ENCODE results near the gene NSUN2.

Gene NSUN2

GRCh38 chr5:6565492-6565891 lies 67.4 kb downstream of the NSUN2 start:
- DNase-seq (ENCODE audit: low read depth): no peak

GRCh38 chr5:6557807-6558575 lies 74.9 kb downstream of the NSUN2 start:
- no peak overlapping the region for H3K4me3 ChIP-seq (ENCODE audit: control insufficient read depth, low read depth, low read length)
- DNase-seq (ENCODE audit: low read depth): no peak
- TF ChIP-seq CTCF (conservative IDR thresholded peaks at IDR 0.05; ENCODE audit: control insufficient read depth, insufficient read depth, low read depth, low read length): no peak

More at GRCh38 chr5:6565492-6565891, 67.4 kb downstream of the NSUN2 start:
- no peak for TF ChIP-seq CTCF (conservative IDR thresholded peaks at IDR 0.05; ENCODE audit: control insufficient read depth, insufficient read depth, low read depth, low read length)
- H3K4me3 ChIP-seq (ENCODE audit: control insufficient read depth, low read depth, low read length): no peak overlapping the region

GRCh38 chr5:6556802-6557102 lies 76.1 kb downstream of the NSUN2 start:
- TF ChIP-seq CTCF (conservative IDR thresholded peaks at IDR 0.05; ENCODE audit: control insufficient read depth, insufficient read depth, low read depth, low read length): no peak
- no peak overlapping the region for H3K4me3 ChIP-seq (ENCODE audit: control insufficient read depth, low read depth, low read length)
- DNase-seq (ENCODE audit: low read depth): no peak

GRCh38 chr5:6556089-6556801 lies 76.6 kb downstream of the NSUN2 start:
- TF ChIP-seq CTCF (conservative IDR thresholded peaks at IDR 0.05; ENCODE audit: control insufficient read depth, insufficient read depth, low read depth, low read length): no peak
- no peak overlapping the region for H3K4me3 ChIP-seq (ENCODE audit: control insufficient read depth, low read depth, low read length)
- DNase-seq (ENCODE audit: low read depth): peak; percentile 2

- DNase-seq (ENCODE audit: low read depth): no peak
- TF ChIP-seq CTCF (conservative IDR thresholded peaks at IDR 0.05; ENCODE audit: control insufficient read depth, insufficient read depth, low read depth, low read length): no peak
- H3K4me3 ChIP-seq (ENCODE audit: control insufficient read depth, low read depth, low read length): no peak overlapping the region
These were observed 78.0 kb downstream of the NSUN2 start for GRCh38 chr5:6554812-6555211.

GRCh38 chr5:6553972-6554371 lies 78.9 kb downstream of the NSUN2 start:
- no peak for DNase-seq (ENCODE audit: low read depth)
- no peak overlapping the region for H3K4me3 ChIP-seq (ENCODE audit: control insufficient read depth, low read depth, low read length)
- TF ChIP-seq CTCF (conservative IDR thresholded peaks at IDR 0.05; ENCODE audit: control insufficient read depth, insufficient read depth, low read depth, low read length): no peak

Measured in fibroblast of mammary gland (primary cell).